Kidney (tissue), 14 donors: ENCODE results near the gene AMD1. TPM values are rescaled to one million over a fixed set of nuclear protein-coding genes. Genes with fewer than 3 reads are reported as not detected.
A peak's percentile ranks its signal among the peaks of the same experiment; 100 is the strongest.

Source experiments
- DNase-seq, 5 donors: peaks; one replicate each; pipeline ENCODE4 v3.0.0-alpha.2; 2013 to 2020
- FAIRE-seq: peaks from 2 replicates; lab custom pipeline; 2012; peaks lifted over from hg19 to GRCh38; lab: Jason Lieb, UNC
- H3K27ac ChIP-seq, 2 donors: one replicate each; pipeline ENCODE4 v1.7.0; 2013; ENCODE audit warnings: low read depth in 2 of 2, low read length in 2 of 2, inconsistent platforms in 1 of 2
- H3K27me3 ChIP-seq: one replicate; pipeline ENCODE4 v1.7.1; 2013; ENCODE audit warnings: low read length, inconsistent platforms; ENCODE audit not compliant: control insufficient read depth, insufficient read depth
- H3K36me3 ChIP-seq, 3 donors: one replicate each; pipeline versions ENCODE4 v1.7.0 to v1.7.1; 2013; ENCODE audit warnings: low read length in 3 of 3, control low read depth in 1 of 3, inconsistent platforms in 1 of 3; ENCODE audit not compliant: insufficient read depth in 3 of 3, control insufficient read depth in 2 of 3
- H3K4me1 ChIP-seq, 3 donors: one replicate each; pipeline versions ENCODE4 v1.7.0 to v1.7.1; 2013; ENCODE audit warnings: low read length in 3 of 3, inconsistent platforms in 1 of 3, low read depth in 1 of 3; ENCODE audit not compliant: control insufficient read depth in 2 of 3, insufficient read depth in 2 of 3
- H3K4me3 ChIP-seq, 3 donors: one replicate each; pipeline versions ENCODE4 v1.7.0 to v1.8.1; 2013; ENCODE audit warnings: low read length in 3 of 3, control low read depth in 1 of 3, inconsistent platforms in 1 of 3
- H3K9ac ChIP-seq, 3 donors: one replicate each; pipeline versions ENCODE4 v1.7.0 to v1.7.1; 2013; ENCODE audit warnings: low read length in 3 of 3, control low read depth in 1 of 3, inconsistent platforms in 1 of 3
- H3K9me3 ChIP-seq, 3 donors: one replicate each; pipeline versions ENCODE4 v1.7.0 to v1.7.1; 2013; ENCODE audit warnings: low read length in 3 of 3, control low read depth in 1 of 3, inconsistent platforms in 1 of 3; ENCODE audit not compliant: control insufficient read depth in 2 of 3, insufficient read depth in 1 of 3
- CTCF ChIP-seq: IDR thresholded peaks from 3 replicates; pipeline ENCODE4 v1.5.1; 2012; ENCODE audit warnings: mild to moderate bottlenecking, moderate library complexity, borderline replicate concordance; ENCODE audit not compliant: insufficient read depth; ENCODE audit errors: extremely low read depth
- intact Hi-C: fragments of 100-400 bp; cut with DNase I; formaldehyde crosslinking; loops from one replicate; pipeline ENCODE4 v1.11.1; 2022
- polyA plus RNA-seq: library from polyadenylated mRNA; stranded (reverse); fragments of 350-450 nt; fragmentation: Illumina TruSeq; extraction: RNeasy Lipid Tissue Mini Kit (QIAGEN cat#74804); gene quantifications from one replicate; pipeline ENCODE4 v1.2.3, GENCODE V29; 2014; ENCODE audit warnings: low read depth, low replicate concordance; ENCODE audit not compliant: insufficient read depth
- total RNA-seq: library from RNA; stranded (reverse); fragmentation: NEBNext Ultra II Directional; extraction: Animal tissue kit (Norgen Biotek cat#: 25700); gene quantifications from one replicate; pipeline ENCODE4 v1.2.1, GENCODE V29; 2021
- donor health status: control.
- donor health status: control.
- donor health status: control.
- donor health status: control.
- donor health status: control.
- donor health status: DM: yes; HTN: yes; CAD: no.
- donor health status: Normal renal cell carcinoma (clear cell type).

AMD1 gene
- total and polyA plus RNA-seq, 2 donors from 2014 or later = 32.8 to 72.3 TPM

GRCh38 chr6:110882824-110883554 lies 8.4 kb downstream of the AMD1 start:
- no peaks in the 10 kb centered on the region for H3K27me3 ChIP-seq
- no peak overlapping the region for H3K4me3 ChIP-seq
- H3K9ac ChIP-seq = no peak overlapping the region
- FAIRE-seq = no peak
- H3K4me1 ChIP-seq = peaks cover 0 to 20% (median 5%) of the 10 kb centered on the region in 3 donors
- H3K27ac ChIP-seq = no peak overlapping the region
- DNase-seq = no peak
- intact Hi-C loops = no loop called here
- no peak for TF ChIP-seq CTCF
- no peaks in the 10 kb centered on the region for H3K36me3 ChIP-seq
- H3K9me3 ChIP-seq = no peaks in the 10 kb centered on the region

- Histone ChIP-seq H3K4me1 (peaks cover 0 to 13% (median 5%) of the 10 kb centered on the region in 3 donors), H3K36me3 (peaks cover 0 to 6% (median 0%) of the 10 kb centered on the region in 3 donors), H3K4me3 (no peak overlapping the region), H3K27me3 (no peaks in the 10 kb centered on the region), H3K9me3 (no peaks in the 10 kb centered on the region), H3K9ac (no peak overlapping the region), H3K27ac (no peak overlapping the region)
- intact Hi-C loops = no loop called here
- FAIRE-seq (no peak), DNase-seq (peak in 1 of 5 donors; percentile 26)
- no peak for TF ChIP-seq CTCF
These were observed 9.7 kb downstream of the AMD1 start for GRCh38 chr6:110884321-110884720.

- H3K4me1 ChIP-seq = peaks cover 0 to 13% (median 2%) of the 10 kb centered on the region in 3 donors
- H3K27ac ChIP-seq = no peak overlapping the region
- no peaks in the 10 kb centered on the region for H3K9me3 ChIP-seq
- H3K36me3 ChIP-seq = peaks cover 0 to 6% (median 0%) of the 10 kb centered on the region in 3 donors
- no peak overlapping the region for H3K9ac ChIP-seq
- FAIRE-seq (no peak), DNase-seq (no peak)
- intact Hi-C loops = no loop called here
- no peaks in the 10 kb centered on the region for H3K27me3 ChIP-seq
- TF ChIP-seq CTCF = no peak
- H3K4me3 ChIP-seq = no peak overlapping the region
These were observed 10.9 kb downstream of the AMD1 start for GRCh38 chr6:110885526-110885925.
